SK-N-SH treated with all-trans-retinoic acid at 6 μM for 48 hours (cell line): ENCODE results near the gene SETD3.

Source experiments
- ATAC-seq: fragments of 200-7000 bp; cut with Tn5 transposase; 3 replicates; pipeline ENCODE4 v1.9.1; 2020; ENCODE audit warnings: mild to moderate bottlenecking, moderate library complexity
- ARNTL ChIP-seq: fragments of 450-650 bp; formaldehyde crosslinking; IDR thresholded peaks from 2 replicates; pipeline ENCODE4 v1.5.0; 2020; ENCODE audit warnings: low read depth, mild to moderate bottlenecking, moderate library complexity, borderline replicate concordance
- BACH2 ChIP-seq: fragments of 250-450 bp; sonication (Bioruptor Pico); IDR thresholded peaks from 2 replicates; pipeline ENCODE4 v1.9.0; 2021; ENCODE audit warnings: mild to moderate bottlenecking, borderline replicate concordance
- CSDC2 ChIP-seq: fragments of 250-450 bp; sonication (Bioruptor Pico); IDR thresholded peaks from 2 replicates; pipeline ENCODE4 v1.5.0; 2020; ENCODE audit warnings: mild to moderate bottlenecking, moderate library complexity
- ESRRG ChIP-seq: fragments of 250-450 bp; sonication (Bioruptor Pico); IDR thresholded peaks from 2 replicates; pipeline ENCODE4 v1.6.1; 2021; ENCODE audit warnings: mild to moderate bottlenecking
- GLIS3 ChIP-seq: fragments of 250-450 bp; sonication (Bioruptor Pico); IDR thresholded peaks from 2 replicates; pipeline ENCODE4 v1.5.0; 2020; ENCODE audit warnings: mild to moderate bottlenecking, moderate library complexity
- ISL1 ChIP-seq: fragments of 250-450 bp; sonication (Bioruptor Pico); IDR thresholded peaks from 2 replicates; pipeline ENCODE4 v2.1.2; 2022; ENCODE audit warnings: mild to moderate bottlenecking, moderate library complexity
- PPARA ChIP-seq: fragments of 250-450 bp; sonication (Bioruptor Pico); IDR thresholded peaks from 2 replicates; pipeline ENCODE4 v1.5.0; 2020; ENCODE audit warnings: mild to moderate bottlenecking, borderline replicate concordance
- RARB ChIP-seq: fragments of 250-450 bp; sonication (Bioruptor Pico); IDR thresholded peaks from 2 replicates; pipeline ENCODE4 v1.8.0; 2021; ENCODE audit warnings: mild to moderate bottlenecking, moderate library complexity
- SNAI2 ChIP-seq: fragments of 250-450 bp; sonication (Bioruptor Pico); IDR thresholded peaks from 2 replicates; pipeline ENCODE4 v1.5.0; 2020; ENCODE audit warnings: mild to moderate bottlenecking, moderate library complexity
- TCF4 ChIP-seq: fragments of 250-450 bp; sonication (Bioruptor Pico); IDR thresholded peaks from 2 replicates; pipeline ENCODE4 v1.8.0; 2021; ENCODE audit warnings: mild to moderate bottlenecking, moderate library complexity, borderline replicate concordance
- TOX ChIP-seq: fragments of 250-450 bp; sonication (Bioruptor Pico); IDR thresholded peaks from 2 replicates; pipeline ENCODE4 v1.8.0; 2021; ENCODE audit warnings: mild to moderate bottlenecking, moderate library complexity, borderline replicate concordance
- ZC3H10 ChIP-seq: fragments of 250-450 bp; sonication (Bioruptor Pico); IDR thresholded peaks from 2 replicates; pipeline ENCODE4 v1.5.1; 2021; ENCODE audit warnings: mild to moderate bottlenecking, moderate library complexity
- ZFP3 ChIP-seq: fragments of 250-450 bp; sonication (Bioruptor Pico); IDR thresholded peaks from 2 replicates; pipeline ENCODE4 v1.5.0; 2020; ENCODE audit warnings: mild to moderate bottlenecking, moderate library complexity
- ZFP30 ChIP-seq: fragments of 450-650 bp; formaldehyde crosslinking; IDR thresholded peaks from 2 replicates; pipeline ENCODE4 v1.5.0; 2022; ENCODE audit warnings: mild to moderate bottlenecking, moderate library complexity
- ZNF565 ChIP-seq: fragments of 450-650 bp; formaldehyde crosslinking; conservative IDR thresholded peaks from 2 replicates; pipeline ENCODE4 v1.5.0; 2020; ENCODE audit warnings: low read depth, mild to moderate bottlenecking, moderate library complexity
- ZNF70 ChIP-seq: fragments of 450-650 bp; formaldehyde crosslinking; IDR thresholded peaks from 2 replicates; pipeline ENCODE4 v1.5.0; 2020; ENCODE audit warnings: mild to moderate bottlenecking, moderate library complexity
- ZNF8 ChIP-seq: fragments of 450-650 bp; formaldehyde crosslinking; IDR thresholded peaks from 2 replicates; pipeline ENCODE4 v1.5.0; 2020; ENCODE audit warnings: mild to moderate bottlenecking, moderate library complexity
- TF ChIP-seq, protein P1 (sequence below): fragments of 250-450 bp; sonication (Bioruptor Pico); IDR thresholded peaks from 2 replicates; pipeline ENCODE4 v1.5.0; 2020; ENCODE audit warnings: mild to moderate bottlenecking, moderate library complexity
- TF ChIP-seq, protein P2 (sequence below): fragments of 250-450 bp; sonication (Bioruptor Pico); IDR thresholded peaks from 2 replicates; pipeline ENCODE4 v1.5.1; 2020; ENCODE audit warnings: low read depth, mild to moderate bottlenecking, moderate library complexity
- TF ChIP-seq, protein P3 (sequence below): fragments of 250-450 bp; sonication (Bioruptor Pico); IDR thresholded peaks from 2 replicates; pipeline ENCODE4 v1.8.0; 2021; ENCODE audit warnings: low read depth, mild to moderate bottlenecking, moderate library complexity, borderline replicate concordance
- TF ChIP-seq, protein P4 (sequence below): fragments of 250-450 bp; sonication (Bioruptor Pico); IDR thresholded peaks from 2 replicates; pipeline ENCODE4 v1.5.1; 2021; ENCODE audit warnings: mild to moderate bottlenecking, moderate library complexity
- TF ChIP-seq, protein P5 (sequence below): fragments of 250-450 bp; sonication (Bioruptor Pico); IDR thresholded peaks from 2 replicates; pipeline ENCODE4 v1.8.0; 2020; ENCODE audit warnings: mild to moderate bottlenecking, moderate library complexity, borderline replicate concordance

Gene SETD3

DNA sequence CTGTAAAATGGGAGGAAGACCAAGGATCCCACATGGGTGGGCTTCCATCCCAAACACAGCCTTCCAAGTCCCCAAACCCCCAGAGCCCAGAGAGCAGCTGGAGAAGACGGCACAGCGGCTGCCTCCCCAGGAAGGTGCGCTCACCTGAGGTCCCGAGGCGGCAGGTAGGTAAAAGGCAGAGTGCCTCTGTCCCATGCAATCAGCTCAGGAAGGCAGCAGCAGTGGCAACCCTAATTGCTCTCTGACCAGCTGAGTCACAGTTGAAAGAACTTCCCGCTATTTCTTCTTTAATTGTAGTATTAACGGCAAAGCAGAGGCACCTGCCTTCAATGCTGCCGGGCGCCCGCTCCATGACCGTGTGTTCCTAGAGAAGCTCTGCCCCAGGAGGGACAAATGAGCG lies 117.6 kb downstream of the SETD3 start:
- TF ChIP-seq, protein P1, sequence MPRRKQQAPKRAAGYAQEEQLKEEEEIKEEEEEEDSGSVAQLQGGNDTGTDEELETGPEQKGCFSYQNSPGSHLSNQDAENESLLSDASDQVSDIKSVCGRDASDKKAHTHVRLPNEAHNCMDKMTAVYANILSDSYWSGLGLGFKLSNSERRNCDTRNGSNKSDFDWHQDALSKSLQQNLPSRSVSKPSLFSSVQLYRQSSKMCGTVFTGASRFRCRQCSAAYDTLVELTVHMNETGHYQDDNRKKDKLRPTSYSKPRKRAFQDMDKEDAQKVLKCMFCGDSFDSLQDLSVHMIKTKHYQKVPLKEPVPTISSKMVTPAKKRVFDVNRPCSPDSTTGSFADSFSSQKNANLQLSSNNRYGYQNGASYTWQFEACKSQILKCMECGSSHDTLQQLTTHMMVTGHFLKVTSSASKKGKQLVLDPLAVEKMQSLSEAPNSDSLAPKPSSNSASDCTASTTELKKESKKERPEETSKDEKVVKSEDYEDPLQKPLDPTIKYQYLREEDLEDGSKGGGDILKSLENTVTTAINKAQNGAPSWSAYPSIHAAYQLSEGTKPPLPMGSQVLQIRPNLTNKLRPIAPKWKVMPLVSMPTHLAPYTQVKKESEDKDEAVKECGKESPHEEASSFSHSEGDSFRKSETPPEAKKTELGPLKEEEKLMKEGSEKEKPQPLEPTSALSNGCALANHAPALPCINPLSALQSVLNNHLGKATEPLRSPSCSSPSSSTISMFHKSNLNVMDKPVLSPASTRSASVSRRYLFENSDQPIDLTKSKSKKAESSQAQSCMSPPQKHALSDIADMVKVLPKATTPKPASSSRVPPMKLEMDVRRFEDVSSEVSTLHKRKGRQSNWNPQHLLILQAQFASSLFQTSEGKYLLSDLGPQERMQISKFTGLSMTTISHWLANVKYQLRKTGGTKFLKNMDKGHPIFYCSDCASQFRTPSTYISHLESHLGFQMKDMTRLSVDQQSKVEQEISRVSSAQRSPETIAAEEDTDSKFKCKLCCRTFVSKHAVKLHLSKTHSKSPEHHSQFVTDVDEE (CRISPR knock-in tag) = no peak
- TF ChIP-seq ZC3H10 (CRISPR knock-in tag) (no peak), RARB (CRISPR knock-in tag) (no peak), SNAI2 (CRISPR knock-in tag) (no peak), ESRRG (no peak), ZNF70 (CRISPR knock-in tag) (no peak), ZFP3 (CRISPR knock-in tag) (no peak), BACH2 (CRISPR knock-in tag) (no peak), ZNF8 (CRISPR knock-in tag) (no peak), ARNTL (CRISPR knock-in tag) (no peak), TOX (CRISPR knock-in tag) (no peak), ZNF565 (CRISPR knock-in tag) (no peak), TCF4 (no peak), GLIS3 (no peak), ISL1 (no peak), ZFP30 (no peak)
- TF ChIP-seq, protein P2, sequence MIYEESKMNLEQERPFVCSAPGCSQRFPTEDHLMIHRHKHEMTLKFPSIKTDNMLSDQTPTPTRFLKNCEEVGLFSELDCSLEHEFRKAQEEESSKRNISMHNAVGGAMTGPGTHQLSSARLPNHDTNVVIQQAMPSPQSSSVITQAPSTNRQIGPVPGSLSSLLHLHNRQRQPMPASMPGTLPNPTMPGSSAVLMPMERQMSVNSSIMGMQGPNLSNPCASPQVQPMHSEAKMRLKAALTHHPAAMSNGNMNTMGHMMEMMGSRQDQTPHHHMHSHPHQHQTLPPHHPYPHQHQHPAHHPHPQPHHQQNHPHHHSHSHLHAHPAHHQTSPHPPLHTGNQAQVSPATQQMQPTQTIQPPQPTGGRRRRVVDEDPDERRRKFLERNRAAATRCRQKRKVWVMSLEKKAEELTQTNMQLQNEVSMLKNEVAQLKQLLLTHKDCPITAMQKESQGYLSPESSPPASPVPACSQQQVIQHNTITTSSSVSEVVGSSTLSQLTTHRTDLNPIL (CRISPR knock-in tag) = no peak
- TF ChIP-seq, protein P3, sequence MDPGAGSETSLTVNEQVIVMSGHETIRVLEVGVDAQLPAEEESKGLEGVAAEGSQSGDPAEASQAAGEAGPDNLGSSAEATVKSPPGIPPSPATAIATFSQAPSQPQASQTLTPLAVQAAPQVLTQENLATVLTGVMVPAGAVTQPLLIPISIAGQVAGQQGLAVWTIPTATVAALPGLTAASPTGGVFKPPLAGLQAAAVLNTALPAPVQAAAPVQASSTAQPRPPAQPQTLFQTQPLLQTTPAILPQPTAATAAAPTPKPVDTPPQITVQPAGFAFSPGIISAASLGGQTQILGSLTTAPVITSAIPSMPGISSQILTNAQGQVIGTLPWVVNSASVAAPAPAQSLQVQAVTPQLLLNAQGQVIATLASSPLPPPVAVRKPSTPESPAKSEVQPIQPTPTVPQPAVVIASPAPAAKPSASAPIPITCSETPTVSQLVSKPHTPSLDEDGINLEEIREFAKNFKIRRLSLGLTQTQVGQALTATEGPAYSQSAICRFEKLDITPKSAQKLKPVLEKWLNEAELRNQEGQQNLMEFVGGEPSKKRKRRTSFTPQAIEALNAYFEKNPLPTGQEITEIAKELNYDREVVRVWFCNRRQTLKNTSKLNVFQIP (CRISPR knock-in tag) = no peak
- TF ChIP-seq, protein P4, sequence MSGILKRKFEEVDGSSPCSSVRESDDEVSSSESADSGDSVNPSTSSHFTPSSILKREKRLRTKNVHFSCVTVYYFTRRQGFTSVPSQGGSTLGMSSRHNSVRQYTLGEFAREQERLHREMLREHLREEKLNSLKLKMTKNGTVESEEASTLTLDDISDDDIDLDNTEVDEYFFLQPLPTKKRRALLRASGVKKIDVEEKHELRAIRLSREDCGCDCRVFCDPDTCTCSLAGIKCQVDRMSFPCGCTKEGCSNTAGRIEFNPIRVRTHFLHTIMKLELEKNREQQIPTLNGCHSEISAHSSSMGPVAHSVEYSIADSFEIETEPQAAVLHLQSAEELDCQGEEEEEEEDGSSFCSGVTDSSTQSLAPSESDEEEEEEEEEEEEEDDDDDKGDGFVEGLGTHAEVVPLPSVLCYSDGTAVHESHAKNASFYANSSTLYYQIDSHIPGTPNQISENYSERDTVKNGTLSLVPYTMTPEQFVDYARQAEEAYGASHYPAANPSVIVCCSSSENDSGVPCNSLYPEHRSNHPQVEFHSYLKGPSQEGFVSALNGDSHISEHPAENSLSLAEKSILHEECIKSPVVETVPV (CRISPR knock-in tag) = no peak
- TF ChIP-seq, protein P5, sequence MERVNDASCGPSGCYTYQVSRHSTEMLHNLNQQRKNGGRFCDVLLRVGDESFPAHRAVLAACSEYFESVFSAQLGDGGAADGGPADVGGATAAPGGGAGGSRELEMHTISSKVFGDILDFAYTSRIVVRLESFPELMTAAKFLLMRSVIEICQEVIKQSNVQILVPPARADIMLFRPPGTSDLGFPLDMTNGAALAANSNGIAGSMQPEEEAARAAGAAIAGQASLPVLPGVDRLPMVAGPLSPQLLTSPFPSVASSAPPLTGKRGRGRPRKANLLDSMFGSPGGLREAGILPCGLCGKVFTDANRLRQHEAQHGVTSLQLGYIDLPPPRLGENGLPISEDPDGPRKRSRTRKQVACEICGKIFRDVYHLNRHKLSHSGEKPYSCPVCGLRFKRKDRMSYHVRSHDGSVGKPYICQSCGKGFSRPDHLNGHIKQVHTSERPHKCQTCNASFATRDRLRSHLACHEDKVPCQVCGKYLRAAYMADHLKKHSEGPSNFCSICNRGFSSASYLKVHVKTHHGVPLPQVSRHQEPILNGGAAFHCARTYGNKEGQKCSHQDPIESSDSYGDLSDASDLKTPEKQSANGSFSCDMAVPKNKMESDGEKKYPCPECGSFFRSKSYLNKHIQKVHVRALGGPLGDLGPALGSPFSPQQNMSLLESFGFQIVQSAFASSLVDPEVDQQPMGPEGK (CRISPR knock-in tag) = no peak

DNA sequence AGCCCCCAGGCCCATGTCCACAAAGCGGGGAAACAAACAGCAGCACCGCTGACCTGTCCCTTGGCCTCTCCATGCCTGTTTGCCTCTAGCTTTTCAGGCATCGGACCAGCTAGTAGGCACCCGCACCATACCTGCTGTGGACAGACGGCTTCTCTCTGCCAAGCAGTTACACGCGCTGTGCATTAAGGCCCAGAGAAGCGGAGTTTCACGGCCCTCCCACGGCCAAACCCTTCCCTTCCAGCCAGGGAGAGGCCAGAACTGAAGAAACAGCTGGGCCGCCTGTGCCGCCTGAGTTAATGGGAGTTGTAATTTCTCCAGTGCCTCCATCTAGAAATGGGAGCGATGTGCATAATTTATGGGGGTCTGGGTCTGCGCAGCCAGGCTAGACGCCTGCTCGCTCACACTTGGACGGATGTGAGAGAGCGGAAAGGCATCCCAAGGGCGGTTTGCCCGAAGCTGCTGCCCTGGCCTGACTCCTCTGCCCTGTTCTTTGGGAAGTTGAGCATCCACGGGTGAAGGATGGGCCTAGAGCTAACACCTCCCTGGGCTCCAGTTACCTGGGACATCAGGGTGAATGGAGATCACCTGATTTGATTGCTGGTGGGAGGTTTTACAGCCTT lies 119.0 kb downstream of the SETD3 start:
- no peak; the same call in 2 of the 3 replicates for ATAC-seq
- TF ChIP-seq, protein P4 (CRISPR knock-in tag) = no peak
- TF ChIP-seq, protein P2 (CRISPR knock-in tag) = no peak
- no peak for TF ChIP-seq GLIS3
- no peak for TF ChIP-seq ZFP30
- TF ChIP-seq ZNF8 (CRISPR knock-in tag) = no peak
- no peak for TF ChIP-seq SNAI2 (CRISPR knock-in tag)
- no peak for TF ChIP-seq ISL1
- TF ChIP-seq PPARA (CRISPR knock-in tag) = no peak
- TF ChIP-seq ZFP3 (CRISPR knock-in tag) = no peak
- TF ChIP-seq, protein P1 (CRISPR knock-in tag) = no peak
- no peak for TF ChIP-seq RARB (CRISPR knock-in tag)
- TF ChIP-seq TOX (CRISPR knock-in tag) = no peak
- TF ChIP-seq, protein P3 (CRISPR knock-in tag) = no peak
- no peak for TF ChIP-seq CSDC2 (CRISPR knock-in tag)

More for the DNA sequence above, 117.6 kb downstream of the SETD3 start:
- no peak for ATAC-seq
